ENCODE measurements around the gene IFNLR1. TPM values are rescaled to one million over a fixed set of nuclear protein-coding genes. Genes with fewer than 3 reads are reported as not detected.
A peak's percentile ranks its signal among the peaks of the same experiment; 100 is the strongest.

The IFNLR1 gene
- total and polyA plus RNA-seq, 2 of the 8 experiments (the other 6 are each of a cell fraction or from before 2014, with no cell fraction given): 6.8 to 10.1 TPM

DNA sequence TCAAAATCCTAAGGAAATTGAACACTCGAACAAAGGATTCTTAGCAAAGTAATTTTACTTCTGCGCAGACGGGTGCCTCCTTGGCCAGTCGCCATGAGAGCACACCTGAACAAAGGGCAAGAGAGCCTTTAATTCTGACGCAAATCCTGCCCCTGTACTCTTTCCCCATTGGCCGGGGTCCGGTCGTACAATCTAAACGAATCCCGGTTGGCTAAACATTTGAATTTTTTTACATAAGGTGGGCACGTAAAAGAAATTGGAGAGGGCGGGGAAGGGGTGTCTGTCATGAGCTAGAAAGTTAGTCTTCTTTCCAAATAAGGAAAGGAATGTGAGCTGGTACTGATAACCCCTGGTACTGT, 35.9 kb downstream of the IFNLR1 start (continued):
- peak; percentile 90 for TF ChIP-seq YY1 (IDR thresholded peaks at IDR 0.05; ENCODE audit: low read depth, low read length)
- no peak for TF ChIP-seq TEAD4 (IDR thresholded peaks at IDR 0.05; ENCODE audit: low read depth, low read length)
- TF ChIP-seq BCL11A (IDR thresholded peaks at IDR 0.05; ENCODE audit: low read depth in 2 of 2, low read length in 2 of 2): no peak
- TF ChIP-seq NANOG (IDR thresholded peaks at IDR 0.05; ENCODE audit: insufficient read depth, low read depth, low read length, poor library complexity, severe bottlenecking): no peak
- TF ChIP-seq GTF2F1 (IDR thresholded peaks at IDR 0.05; ENCODE audit: borderline replicate concordance, low read depth, low read length): peak; percentile 58; the same call in 1 of the 2 replicates
- TF ChIP-seq HDAC6 (IDR thresholded peaks at IDR 0.05; ENCODE audit: low read depth, low read length): no peak
- TF ChIP-seq GABPA (IDR thresholded peaks at IDR 0.05; ENCODE audit: borderline replicate concordance, insufficient read depth, low read length): no peak
- TF ChIP-seq, protein P1, sequence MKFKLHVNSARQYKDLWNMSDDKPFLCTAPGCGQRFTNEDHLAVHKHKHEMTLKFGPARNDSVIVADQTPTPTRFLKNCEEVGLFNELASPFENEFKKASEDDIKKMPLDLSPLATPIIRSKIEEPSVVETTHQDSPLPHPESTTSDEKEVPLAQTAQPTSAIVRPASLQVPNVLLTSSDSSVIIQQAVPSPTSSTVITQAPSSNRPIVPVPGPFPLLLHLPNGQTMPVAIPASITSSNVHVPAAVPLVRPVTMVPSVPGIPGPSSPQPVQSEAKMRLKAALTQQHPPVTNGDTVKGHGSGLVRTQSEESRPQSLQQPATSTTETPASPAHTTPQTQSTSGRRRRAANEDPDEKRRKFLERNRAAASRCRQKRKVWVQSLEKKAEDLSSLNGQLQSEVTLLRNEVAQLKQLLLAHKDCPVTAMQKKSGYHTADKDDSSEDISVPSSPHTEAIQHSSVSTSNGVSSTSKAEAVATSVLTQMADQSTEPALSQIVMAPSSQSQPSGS (IDR thresholded peaks at IDR 0.05; ENCODE audit: low read length): peak; percentile 20; the same call in 1 of the 2 replicates
- TF ChIP-seq BRCA1 (IDR thresholded peaks at IDR 0.05; ENCODE audit: low read depth, low read length): no peak
- no peak for TF ChIP-seq JUN (IDR thresholded peaks at IDR 0.05; ENCODE audit: low read depth, low read length)
- TF ChIP-seq CBX5 (IDR thresholded peaks at IDR 0.05; ENCODE audit: low read depth, low read length): no peak
- TF ChIP-seq, protein P2, sequence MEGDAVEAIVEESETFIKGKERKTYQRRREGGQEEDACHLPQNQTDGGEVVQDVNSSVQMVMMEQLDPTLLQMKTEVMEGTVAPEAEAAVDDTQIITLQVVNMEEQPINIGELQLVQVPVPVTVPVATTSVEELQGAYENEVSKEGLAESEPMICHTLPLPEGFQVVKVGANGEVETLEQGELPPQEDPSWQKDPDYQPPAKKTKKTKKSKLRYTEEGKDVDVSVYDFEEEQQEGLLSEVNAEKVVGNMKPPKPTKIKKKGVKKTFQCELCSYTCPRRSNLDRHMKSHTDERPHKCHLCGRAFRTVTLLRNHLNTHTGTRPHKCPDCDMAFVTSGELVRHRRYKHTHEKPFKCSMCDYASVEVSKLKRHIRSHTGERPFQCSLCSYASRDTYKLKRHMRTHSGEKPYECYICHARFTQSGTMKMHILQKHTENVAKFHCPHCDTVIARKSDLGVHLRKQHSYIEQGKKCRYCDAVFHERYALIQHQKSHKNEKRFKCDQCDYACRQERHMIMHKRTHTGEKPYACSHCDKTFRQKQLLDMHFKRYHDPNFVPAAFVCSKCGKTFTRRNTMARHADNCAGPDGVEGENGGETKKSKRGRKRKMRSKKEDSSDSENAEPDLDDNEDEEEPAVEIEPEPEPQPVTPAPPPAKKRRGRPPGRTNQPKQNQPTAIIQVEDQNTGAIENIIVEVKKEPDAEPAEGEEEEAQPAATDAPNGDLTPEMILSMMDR (IDR thresholded peaks at IDR 0.05; ENCODE audit: control extremely low read depth in 1 of 3, insufficient read depth in 1 of 3, low read depth in 1 of 3, low read length in 3 of 3): no peak
- TF ChIP-seq EGR1 (IDR thresholded peaks at IDR 0.05; ENCODE audit: borderline replicate concordance, low read depth, low read length): no peak
- TF ChIP-seq SRF (IDR thresholded peaks at IDR 0.05; ENCODE audit: low read depth, low read length): peak; percentile 94
- no peak for TF ChIP-seq JUND (IDR thresholded peaks at IDR 0.05; ENCODE audit: low read length)
- no peak for TF ChIP-seq RBBP5 (IDR thresholded peaks at IDR 0.05; ENCODE audit: borderline replicate concordance, low read depth, low read length)
- TF ChIP-seq BACH1 (IDR thresholded peaks at IDR 0.05; ENCODE audit: low read length): no peak
- TF ChIP-seq, protein P3, sequence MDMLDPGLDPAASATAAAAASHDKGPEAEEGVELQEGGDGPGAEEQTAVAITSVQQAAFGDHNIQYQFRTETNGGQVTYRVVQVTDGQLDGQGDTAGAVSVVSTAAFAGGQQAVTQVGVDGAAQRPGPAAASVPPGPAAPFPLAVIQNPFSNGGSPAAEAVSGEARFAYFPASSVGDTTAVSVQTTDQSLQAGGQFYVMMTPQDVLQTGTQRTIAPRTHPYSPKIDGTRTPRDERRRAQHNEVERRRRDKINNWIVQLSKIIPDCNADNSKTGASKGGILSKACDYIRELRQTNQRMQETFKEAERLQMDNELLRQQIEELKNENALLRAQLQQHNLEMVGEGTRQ (IDR thresholded peaks at IDR 0.05; ENCODE audit: low read length): no peak
- TF ChIP-seq RAD21 (IDR thresholded peaks at IDR 0.05 in 1 of 2, conservative IDR thresholded peaks at IDR 0.05 in 1 of 2; ENCODE audit: low read depth in 2 of 2, low read length in 2 of 2): no peak
- peak; percentile 71 for TF ChIP-seq TAF1 (IDR thresholded peaks at IDR 0.05; ENCODE audit: low read depth, low read length)
- TF ChIP-seq TBP (IDR thresholded peaks at IDR 0.05; ENCODE audit: low read depth, low read length): peak; percentile 92

Measured in H1 (cell line).